GM12874 (cell line): ENCODE data around the gene AOPEP.

Experiments
- CTCF ChIP-seq: IDR thresholded peaks from 2 replicates; pipeline ENCODE4 v1.5.1; 2011; ENCODE audit warnings: low read depth, mild to moderate bottlenecking, control low read depth, low read length, moderate library complexity; ENCODE audit not compliant: insufficient read depth

The AOPEP gene

GRCh38 chr9:94851892-94852291 lies 125.4 kb downstream of the AOPEP start:
- no peak for TF ChIP-seq CTCF

- TF ChIP-seq CTCF: no peak
Observed at GRCh38 chr9:94852373-94852772, 125.9 kb downstream of the AOPEP start.

DNA sequence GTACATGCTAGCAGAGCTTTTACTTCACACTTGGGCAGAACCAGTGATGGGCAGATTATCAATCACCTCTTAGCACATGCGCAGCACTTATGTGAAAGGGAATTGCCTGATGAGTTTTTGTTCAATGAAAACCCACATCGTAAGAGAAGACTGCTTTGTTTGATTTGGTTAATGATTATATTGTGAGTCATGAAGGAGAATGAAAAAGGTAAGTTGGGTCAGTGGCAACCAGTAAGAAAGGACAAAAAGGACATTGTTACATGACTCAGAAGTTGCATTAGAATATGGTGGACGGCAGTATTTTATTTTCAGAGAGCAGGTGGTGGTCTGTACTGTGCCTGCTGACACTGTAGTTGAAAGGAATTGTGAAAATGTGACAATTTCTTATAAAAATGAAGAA lies 127.4 kb downstream of the AOPEP start:
- no peak for TF ChIP-seq CTCF

GRCh38 chr9:94855903-94856302 lies 129.4 kb downstream of the AOPEP start:
- TF ChIP-seq CTCF: no peak

DNA sequence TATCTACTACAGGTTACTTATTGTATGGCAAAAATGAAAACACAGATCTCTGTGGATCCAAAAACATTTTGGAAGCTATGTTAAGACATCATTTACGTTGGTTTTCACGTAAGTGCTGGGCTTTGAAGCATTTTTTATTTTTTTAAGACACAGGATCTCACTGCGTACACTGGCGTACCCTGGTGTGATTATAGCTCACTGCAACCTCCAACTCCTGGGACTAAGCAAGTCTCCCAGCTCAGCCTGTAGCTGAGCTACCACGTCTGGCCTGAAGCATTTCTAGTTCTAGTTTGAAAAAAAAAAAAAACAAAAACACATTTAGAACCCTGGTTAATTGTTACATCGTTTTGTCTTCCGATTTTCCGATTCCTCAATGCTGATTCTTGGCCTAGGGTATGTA lies 131.3 kb downstream of the AOPEP start:
- TF ChIP-seq CTCF: no peak

DNA sequence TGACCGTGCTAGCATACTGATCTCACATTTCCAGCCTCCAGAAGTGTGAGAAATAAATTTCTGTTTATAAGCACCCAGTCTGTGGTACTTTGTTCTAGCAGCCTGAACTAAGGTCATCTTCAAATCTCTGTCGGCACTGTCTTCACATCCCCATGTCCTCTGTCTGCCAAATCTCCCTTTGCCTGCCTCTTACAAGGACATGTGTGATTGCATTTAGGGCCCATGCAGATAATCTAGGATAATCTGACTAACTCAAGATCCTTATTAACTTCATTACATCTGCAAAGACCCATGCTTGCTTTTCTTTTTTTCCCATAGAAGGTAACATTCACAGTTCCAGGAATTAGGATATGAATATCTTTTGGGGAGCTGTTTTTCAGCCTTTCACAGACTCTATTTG lies 132.7 kb downstream of the AOPEP start:
- TF ChIP-seq CTCF: no peak

DNA sequence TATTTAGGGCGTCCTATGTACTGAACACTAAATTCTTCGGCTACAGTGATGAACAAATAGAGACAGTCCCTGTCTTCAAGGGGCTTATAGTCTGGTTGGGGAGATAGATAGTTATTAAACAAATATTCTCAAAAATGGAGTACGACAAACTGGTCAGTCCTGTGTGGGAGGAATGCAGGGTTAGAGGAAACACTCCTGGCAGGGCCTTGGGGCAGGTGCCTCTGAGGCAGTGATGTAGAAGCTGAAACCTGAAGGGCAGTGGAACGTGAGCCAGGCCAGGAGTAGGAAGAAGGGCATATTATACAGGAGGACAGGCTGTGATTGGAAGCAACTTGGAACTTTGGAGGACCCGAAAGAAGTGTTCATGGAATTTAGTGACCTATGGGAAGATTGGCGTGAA lies 133.4 kb downstream of the AOPEP start:
- no peak for TF ChIP-seq CTCF
